Aorta (tissue), 5 donors: ENCODE data around the gene KCNMA1. TPM values are rescaled to one million over a fixed set of nuclear protein-coding genes. Genes with fewer than 3 reads are reported as not detected.
A peak's percentile ranks its signal among the peaks of the same experiment; 100 is the strongest.

Experiments used
- ATAC-seq: fragments of 200-7000 bp; cut with Tn5 transposase; one replicate; pipeline ENCODE4 v1.9.1; 2022; ENCODE audit warnings: moderate library complexity; ENCODE audit not compliant: low FRiP score
- DNase-seq, 2 donors: peaks; one replicate each; pipeline ENCODE4 v3.0.0-alpha.2; 2020
- H3K27ac ChIP-seq, 2 donors: one replicate each; pipeline ENCODE4 v1.5.1; 2013; ENCODE audit warnings: low read length in 2 of 2, mild to moderate bottlenecking in 2 of 2, moderate library complexity in 2 of 2, control low read depth in 1 of 2, inconsistent platforms in 1 of 2, low read depth in 1 of 2
- H3K27me3 ChIP-seq, 2 donors: one replicate each; pipeline ENCODE4 v1.6.1; 2013; ENCODE audit warnings: control low read depth in 1 of 2, low read length in 1 of 2, mild to moderate bottlenecking in 1 of 2, moderate library complexity in 1 of 2; ENCODE audit not compliant: insufficient read depth in 2 of 2, control insufficient read depth in 1 of 2
- H3K36me3 ChIP-seq, 2 donors: one replicate each; pipeline ENCODE4 v1.6.1; 2013; ENCODE audit warnings: control low read depth in 1 of 2, low read length in 1 of 2, mild to moderate bottlenecking in 1 of 2; ENCODE audit not compliant: insufficient read depth in 2 of 2, control insufficient read depth in 1 of 2
- H3K4me1 ChIP-seq, 2 donors: one replicate each; pipeline ENCODE4 v1.6.1; 2013; ENCODE audit warnings: low read length in 2 of 2, control low read depth in 1 of 2, mild to moderate bottlenecking in 1 of 2, moderate library complexity in 1 of 2; ENCODE audit not compliant: insufficient read depth in 2 of 2, control insufficient read depth in 1 of 2
- H3K4me3 ChIP-seq, 2 donors: one replicate each; pipeline ENCODE4 v1.5.1; 2013; ENCODE audit warnings: low read length in 2 of 2, control low read depth in 1 of 2, mild to moderate bottlenecking in 1 of 2
- H3K9me3 ChIP-seq: one replicate; pipeline ENCODE4 v1.6.1; 2013; ENCODE audit warnings: mild to moderate bottlenecking, low read length; ENCODE audit not compliant: control insufficient read depth
- WGBS, 2 donors: extraction: QIAGEN DNeasy Blood & Tissue Kit; methylation state at CpG; one replicate each; pipeline ENCODE4 v1.1.7; 2013; 5-methylcytosine and 5-hydroxymethylcytosine counted together
- intact Hi-C, 2 donors: fragments of 100-400 bp; cut with DNase I; formaldehyde crosslinking; loops; one replicate each; pipeline versions ENCODE4 v1.14.2 to v1.15.0; 2022
- polyA plus RNA-seq, 2 donors: library from polyadenylated mRNA; stranded (reverse); fragments of 200-250 nt; gene quantifications; one replicate each; pipeline ENCODE4 v1.2.3, GENCODE V29; 2013
- total RNA-seq, 2 donors: library from RNA; stranded (reverse); fragmentation: NEBNext Ultra II Directional; extraction: Animal tissue kit (Norgen Biotek cat#: 25700); gene quantifications; one replicate each; pipeline ENCODE4 v1.2.1, GENCODE V29; 2021
- donor health status: healthy with polysubstance abuse.
- donor health status: Bipolar disorder and iron deficiency.
- donor health status: DM: no; HTN: no; CAD: no.
- donor health status: DM: no; HTN: no; CAD: no.
- donor health status: DM: yes; HTN: yes; CAD: no.

KCNMA1 gene
- total and polyA plus RNA-seq, 4 donors = 36.8 to 163 (median 125) TPM

DNA sequence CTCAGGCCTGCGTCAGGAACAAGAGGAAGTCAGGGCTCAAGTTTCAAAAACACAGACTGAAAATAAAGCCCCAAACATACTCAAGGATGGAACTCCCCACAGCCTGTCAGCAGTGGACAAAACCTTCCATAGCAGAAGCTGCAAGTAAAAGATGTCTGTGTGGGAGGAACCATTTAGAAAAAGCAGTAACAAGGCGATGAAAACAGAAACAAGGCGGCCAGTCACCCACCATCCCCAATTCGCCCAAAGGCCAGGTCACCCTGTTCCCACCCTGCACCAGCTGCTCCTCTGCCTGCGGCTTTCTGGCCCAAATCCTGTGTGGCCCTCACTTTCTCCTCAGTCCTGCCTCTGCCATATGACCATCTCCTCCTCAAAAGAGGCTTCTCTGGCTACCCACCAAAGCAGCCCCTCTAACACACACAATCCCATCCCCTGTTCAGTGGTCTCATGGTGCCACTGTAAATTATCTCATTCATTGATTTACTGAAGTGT lies 27.8 kb downstream of the KCNMA1 start:
- WGBS, 2 donors = 56 to 57% methylated on average over 5 of the region's 5 CpGs

GRCh38 chr10:77608281-77608680 lies 29.3 kb downstream of the KCNMA1 start:
- no peak overlapping the region for H3K4me3 ChIP-seq
- H3K36me3 ChIP-seq = no peaks in the 10 kb centered on the region
- H3K9me3 ChIP-seq = no peaks in the 10 kb centered on the region
- WGBS, 2 donors = 89 to 93% methylated on average over 9 of the region's 9 CpGs
- H3K27me3 ChIP-seq = no peaks in the 10 kb centered on the region
- no peak for ATAC-seq
- intact Hi-C loops = no loop called here
- peaks cover 3% of the 10 kb centered on the region in 2 donors for H3K4me1 ChIP-seq
- no peak for DNase-seq
- no peak overlapping the region for H3K27ac ChIP-seq

More for the DNA sequence above, 27.8 kb downstream of the KCNMA1 start:
- Histone ChIP-seq H3K27ac (no peak overlapping the region), H3K36me3 (no peaks in the 10 kb centered on the region), H3K9me3 (no peaks in the 10 kb centered on the region), H3K27me3 (no peaks in the 10 kb centered on the region), H3K4me1 (peaks cover 5 to 10% of the 10 kb centered on the region in 2 donors), H3K4me3 (no peak overlapping the region)
- intact Hi-C loops = no loop called here
- no peak for DNase-seq
- ATAC-seq = no peak

- no peaks in the 10 kb centered on the region for H3K9me3 ChIP-seq
- peaks cover 3% of the 10 kb centered on the region in 2 donors for H3K4me1 ChIP-seq
- no peak for DNase-seq
- intact Hi-C loops = no loop called here
- no peak for ATAC-seq
- 92 to 93% methylated on average over 2 of the region's 2 CpGs for WGBS, 2 donors
- no peaks in the 10 kb centered on the region for H3K27me3 ChIP-seq
- H3K36me3 ChIP-seq = no peaks in the 10 kb centered on the region
- no peak overlapping the region for H3K4me3 ChIP-seq
- no peak overlapping the region for H3K27ac ChIP-seq
Measured at GRCh38 chr10:77606751-77607150, 30.9 kb downstream of the KCNMA1 start.

- H3K27ac ChIP-seq = no peak overlapping the region
- H3K4me1 ChIP-seq = peaks cover 3% of the 10 kb centered on the region in 2 donors
- H3K9me3 ChIP-seq = no peaks in the 10 kb centered on the region
- intact Hi-C loops = no loop called here
- H3K4me3 ChIP-seq = no peak overlapping the region
- no peaks in the 10 kb centered on the region for H3K27me3 ChIP-seq
- ATAC-seq (no peak), DNase-seq (no peak)
- no peaks in the 10 kb centered on the region for H3K36me3 ChIP-seq
- 49% methylated on average over 4 of the region's 4 CpGs for WGBS, 2 donors
Measured at GRCh38 chr10:77605466-77605865, 32.1 kb downstream of the KCNMA1 start.

DNA sequence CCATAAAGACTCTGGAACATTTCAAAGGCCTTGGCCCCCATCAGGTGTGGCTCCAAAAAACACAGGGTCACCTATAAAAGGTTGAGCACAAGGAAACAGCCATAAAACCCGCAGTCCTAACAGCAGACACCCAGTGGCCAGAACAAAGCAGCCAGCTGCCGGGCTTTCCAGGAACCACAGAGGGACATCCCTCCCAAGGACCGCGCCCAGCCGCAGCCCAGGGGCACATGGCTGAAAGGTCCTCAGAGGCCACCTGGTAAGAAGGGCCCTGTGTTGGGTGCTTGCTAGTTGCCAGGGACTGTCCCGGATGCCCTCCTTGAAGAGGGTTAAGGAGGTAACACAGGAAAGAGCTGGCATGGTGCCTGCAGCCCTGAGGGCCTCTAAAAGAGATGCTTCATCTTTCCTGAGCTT lies 32.7 kb downstream of the KCNMA1 start:
- no peak for ATAC-seq
- intact Hi-C loops = no loop called here
- no peak for DNase-seq
- Histone ChIP-seq H3K27ac (no peak overlapping the region), H3K36me3 (no peaks in the 10 kb centered on the region), H3K4me1 (peaks cover under 1 to 3% of the 10 kb centered on the region in 2 donors), H3K4me3 (no peak overlapping the region), H3K9me3 (no peaks in the 10 kb centered on the region), H3K27me3 (no peaks in the 10 kb centered on the region)
- WGBS, 2 donors = 85 to 97% methylated on average over 6 of the region's 6 CpGs

- no peak for ATAC-seq
- Histone ChIP-seq H3K9me3 (no peaks in the 10 kb centered on the region), H3K27me3 (no peaks in the 10 kb centered on the region), H3K36me3 (no peaks in the 10 kb centered on the region), H3K4me1 (no peaks in the 10 kb centered on the region), H3K4me3 (no peak overlapping the region), H3K27ac (peak overlapping the region in 1 of 2 donors; percentile 4)
- WGBS, 2 donors = 13 to 35% methylated on average over 1 of the region's 1 CpG
- intact Hi-C loops = no loop called here
- DNase-seq = no peak
Measured at GRCh38 chr10:77604063-77604462, 33.5 kb downstream of the KCNMA1 start.

DNA sequence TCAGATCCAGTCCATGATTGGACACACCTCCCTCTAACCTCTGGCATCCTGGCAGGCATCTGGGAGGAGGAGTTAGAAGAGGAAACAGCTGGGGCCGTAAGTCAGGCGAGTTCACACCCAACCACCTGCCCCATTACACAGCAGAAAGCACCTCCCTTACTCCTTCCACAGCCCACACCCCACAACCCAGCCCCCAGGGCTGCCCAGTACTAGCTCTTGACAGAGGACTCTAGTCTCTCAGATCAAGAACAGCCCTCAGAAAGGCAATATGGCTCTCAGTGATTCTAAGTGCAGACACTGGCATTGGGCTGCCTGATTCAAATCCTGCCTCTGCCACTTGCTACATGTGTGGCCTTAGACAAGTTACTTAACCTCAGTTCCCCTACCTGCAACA lies 34.1 kb downstream of the KCNMA1 start:
- DNase-seq (no peak), ATAC-seq (no peak)
- no peaks in the 10 kb centered on the region for H3K27me3 ChIP-seq
- H3K36me3 ChIP-seq = no peaks in the 10 kb centered on the region
- WGBS, 2 donors = 4 to 26% methylated on average over 2 of the region's 2 CpGs
- H3K9me3 ChIP-seq = no peaks in the 10 kb centered on the region
- no peaks in the 10 kb centered on the region for H3K4me1 ChIP-seq
- no peak overlapping the region for H3K4me3 ChIP-seq
- H3K27ac ChIP-seq = peak overlapping the region in 1 of 2 donors; percentile 22
- intact Hi-C loops = no loop called here

- Histone ChIP-seq H3K4me1 (no peaks in the 10 kb centered on the region), H3K9me3 (no peaks in the 10 kb centered on the region), H3K36me3 (no peaks in the 10 kb centered on the region), H3K27ac (peak overlapping the region in 1 of 2 donors; percentile 22), H3K27me3 (no peaks in the 10 kb centered on the region), H3K4me3 (no peak overlapping the region)
- WGBS, 2 donors = 7 to 9% methylated on average over 7 of the region's 7 CpGs
- intact Hi-C loops = no loop called here
- DNase-seq (no peak), ATAC-seq (no peak)
Measured at GRCh38 chr10:77602913-77603533, 34.6 kb downstream of the KCNMA1 start.

GRCh38 chr10:77602231-77602912 lies 35.2 kb downstream of the KCNMA1 start:
- ATAC-seq (no peak), DNase-seq (no peak)
- Histone ChIP-seq H3K27me3 (no peaks in the 10 kb centered on the region), H3K36me3 (no peaks in the 10 kb centered on the region), H3K4me3 (no peak overlapping the region), H3K4me1 (no peaks in the 10 kb centered on the region), H3K9me3 (no peaks in the 10 kb centered on the region), H3K27ac (peak overlapping the region in 1 of 2 donors; percentile 10)
- 56 to 58% methylated on average over 8 of the region's 8 CpGs for WGBS, 2 donors
- intact Hi-C loops = no loop called here
